LNCAP (cell line): ENCODE results near the gene DAPK3.

Experiments used
- TF ChIP-seq, protein P1 (sequence below): fragments of 450-650 bp; IDR thresholded peaks from 2 replicates; pipeline ENCODE4 v1.5.1; 2017; ENCODE audit warnings: mild to moderate bottlenecking

DAPK3 gene

DNA sequence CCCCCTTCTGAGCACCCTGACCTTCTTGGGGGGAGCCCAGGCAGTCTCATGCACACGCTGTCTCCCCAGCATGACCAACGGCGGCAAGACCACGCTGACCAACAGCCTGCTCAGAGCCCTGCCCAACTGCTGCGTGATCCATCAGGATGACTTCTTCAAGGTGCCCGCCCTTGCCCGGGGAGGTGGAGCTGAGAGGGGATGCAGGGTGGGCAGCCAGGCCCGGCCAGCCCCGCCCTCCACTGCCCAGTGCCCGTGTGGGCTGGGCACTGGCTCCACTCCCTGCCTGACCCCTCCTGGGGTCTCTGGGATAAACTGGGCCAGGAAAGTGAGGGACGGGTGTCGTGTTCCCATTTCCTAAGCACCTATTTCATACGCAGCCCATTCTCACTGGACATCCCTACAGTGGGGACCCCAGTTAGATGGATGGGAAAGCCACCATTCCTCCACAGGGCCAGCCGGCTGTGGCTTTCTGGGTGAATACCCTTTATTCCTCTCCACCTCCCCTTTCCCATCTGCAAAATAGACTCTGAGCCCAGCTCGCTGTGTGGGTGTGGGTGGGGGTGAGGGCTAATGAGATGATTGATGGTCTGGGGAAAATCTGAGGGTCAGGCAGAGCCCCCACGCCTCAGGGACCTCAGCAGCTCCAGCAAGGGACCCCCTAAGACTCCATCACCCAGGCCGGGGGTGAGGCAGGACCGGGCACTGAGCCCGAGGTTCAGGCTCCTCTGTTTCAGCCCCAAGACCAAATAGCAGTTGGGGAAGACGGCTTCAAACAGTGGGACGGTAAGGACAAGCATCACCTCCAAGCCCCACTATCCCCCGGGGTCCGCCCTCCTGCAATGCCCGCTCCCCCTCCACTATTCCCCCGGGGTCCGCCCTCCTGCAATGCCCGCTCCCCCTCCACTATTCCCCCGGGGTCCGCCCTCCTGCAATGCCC, 34.1 kb downstream of the DAPK3 start:
- TF ChIP-seq, protein P1, sequence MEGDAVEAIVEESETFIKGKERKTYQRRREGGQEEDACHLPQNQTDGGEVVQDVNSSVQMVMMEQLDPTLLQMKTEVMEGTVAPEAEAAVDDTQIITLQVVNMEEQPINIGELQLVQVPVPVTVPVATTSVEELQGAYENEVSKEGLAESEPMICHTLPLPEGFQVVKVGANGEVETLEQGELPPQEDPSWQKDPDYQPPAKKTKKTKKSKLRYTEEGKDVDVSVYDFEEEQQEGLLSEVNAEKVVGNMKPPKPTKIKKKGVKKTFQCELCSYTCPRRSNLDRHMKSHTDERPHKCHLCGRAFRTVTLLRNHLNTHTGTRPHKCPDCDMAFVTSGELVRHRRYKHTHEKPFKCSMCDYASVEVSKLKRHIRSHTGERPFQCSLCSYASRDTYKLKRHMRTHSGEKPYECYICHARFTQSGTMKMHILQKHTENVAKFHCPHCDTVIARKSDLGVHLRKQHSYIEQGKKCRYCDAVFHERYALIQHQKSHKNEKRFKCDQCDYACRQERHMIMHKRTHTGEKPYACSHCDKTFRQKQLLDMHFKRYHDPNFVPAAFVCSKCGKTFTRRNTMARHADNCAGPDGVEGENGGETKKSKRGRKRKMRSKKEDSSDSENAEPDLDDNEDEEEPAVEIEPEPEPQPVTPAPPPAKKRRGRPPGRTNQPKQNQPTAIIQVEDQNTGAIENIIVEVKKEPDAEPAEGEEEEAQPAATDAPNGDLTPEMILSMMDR, result no peak

DNA sequence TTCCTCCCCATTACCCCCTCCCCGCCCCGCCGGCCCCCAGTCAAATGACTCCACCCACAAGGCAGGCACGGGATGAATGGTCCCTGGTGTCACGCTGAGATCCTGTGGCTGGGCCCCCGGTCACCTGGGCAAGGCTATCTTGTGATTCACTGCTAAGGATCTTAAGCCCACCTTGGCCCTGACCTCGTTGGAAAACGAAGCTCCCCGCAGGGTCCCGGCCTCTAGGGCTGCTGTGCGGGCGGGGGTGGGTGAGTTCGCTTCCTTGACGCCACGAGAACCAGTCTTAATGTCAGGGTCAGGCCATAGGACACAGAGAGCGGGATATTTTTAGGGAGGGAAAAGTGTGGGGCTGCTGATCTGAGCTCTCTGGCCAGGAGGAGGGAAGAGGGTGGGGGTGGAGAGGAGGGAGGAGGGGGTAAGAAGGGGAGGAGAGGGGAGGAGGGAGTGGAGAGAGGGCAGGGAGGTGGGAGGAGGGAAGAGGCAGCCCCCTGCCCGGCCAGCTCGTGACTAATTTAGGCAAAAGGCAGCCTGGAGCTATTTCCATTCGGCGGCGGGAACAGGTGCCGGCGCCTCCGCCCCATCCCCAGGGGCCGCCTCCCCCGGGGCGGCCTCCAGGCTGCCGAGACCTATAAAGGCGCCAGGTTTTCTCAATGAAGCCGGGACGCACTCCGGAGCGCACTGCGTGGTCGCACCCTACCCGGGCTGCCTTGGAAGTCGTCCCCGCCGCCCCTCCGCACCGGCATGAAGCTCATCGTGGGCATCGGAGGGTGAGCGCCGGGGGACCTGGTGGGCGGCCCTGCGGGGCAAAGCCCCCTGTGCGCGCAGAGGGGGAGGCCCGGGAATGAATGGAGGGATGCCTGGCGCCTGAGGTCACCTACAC, 37.7 kb downstream of the DAPK3 start, which contains the start of gene NMRK2:
NMRK2 (plus strand) TSS at position 139 of the 880 bp plus-strand sequence; CDS start at position 742, 603 bp downstream.
- TF ChIP-seq, protein P1, result no peak

DNA sequence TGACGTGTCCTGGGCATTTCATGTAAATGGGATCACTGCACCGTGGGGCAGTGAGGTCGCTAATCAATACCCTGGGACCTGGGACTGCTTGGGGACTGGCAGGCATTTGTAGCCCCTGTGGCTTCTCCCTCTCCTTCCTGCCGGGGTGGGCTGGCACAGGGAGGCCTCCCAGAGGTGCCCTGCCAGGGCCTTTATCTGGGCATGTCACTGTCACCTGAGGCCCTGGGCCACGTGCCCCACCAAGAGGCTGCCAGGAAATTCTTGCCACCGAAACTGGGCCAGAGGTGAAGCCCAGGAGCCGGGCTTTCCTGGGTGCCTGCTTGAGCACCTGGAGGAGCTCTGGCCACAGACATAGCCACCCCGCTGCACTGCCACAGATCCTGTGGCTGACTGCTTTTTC, 39.9 kb downstream of the DAPK3 start:
- TF ChIP-seq, protein P1, result no peak

DNA sequence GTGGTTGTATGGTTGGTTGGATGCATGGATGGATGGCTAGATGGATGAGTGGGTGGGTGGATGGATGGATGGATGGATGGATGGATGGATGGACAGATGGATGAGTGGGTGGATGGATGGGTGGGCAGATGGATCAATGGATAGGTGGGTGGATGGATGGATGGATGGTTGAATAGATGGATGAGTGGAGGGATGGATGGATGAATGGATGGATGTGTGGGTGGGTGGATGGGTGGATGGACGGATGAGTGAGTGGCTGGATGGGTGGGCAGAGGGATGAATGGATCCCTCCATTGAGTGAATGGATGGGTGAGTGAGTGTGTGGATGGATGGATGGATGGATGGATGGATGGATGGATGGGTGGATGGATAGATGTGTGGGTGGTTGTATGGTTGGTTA, 47.0 kb downstream of the DAPK3 start:
- TF ChIP-seq, protein P1, result no peak

DNA sequence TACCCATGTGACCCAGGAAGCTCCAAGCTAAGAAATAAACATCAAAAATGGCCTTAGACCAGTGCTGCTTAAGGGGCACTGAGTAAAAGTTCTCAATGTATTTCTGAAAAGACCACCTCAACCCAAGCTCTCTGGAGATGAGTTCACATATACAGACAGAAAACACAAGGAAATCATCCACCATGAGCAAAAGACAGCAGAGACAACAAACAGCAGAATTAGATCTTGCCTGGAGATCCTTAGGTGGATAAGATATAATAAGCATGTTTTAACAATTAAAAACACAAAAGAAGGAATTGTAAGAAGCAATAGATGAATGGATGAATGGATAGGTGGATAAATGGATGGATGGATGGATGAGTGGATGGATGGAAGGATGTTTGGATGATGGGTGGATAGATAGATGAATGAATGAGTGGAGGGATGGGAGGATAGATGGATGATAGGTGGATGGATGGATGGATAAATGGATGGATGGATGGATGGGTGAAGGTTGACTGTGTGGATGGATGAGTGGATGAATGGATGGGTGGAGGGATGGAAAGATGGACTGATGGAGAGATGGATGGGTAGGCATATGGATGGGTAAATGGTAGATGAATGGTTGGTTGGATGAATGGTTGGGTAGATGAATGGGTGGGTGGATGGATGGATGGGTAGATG, 47.7 kb downstream of the DAPK3 start:
- TF ChIP-seq, protein P1, result no peak

DNA sequence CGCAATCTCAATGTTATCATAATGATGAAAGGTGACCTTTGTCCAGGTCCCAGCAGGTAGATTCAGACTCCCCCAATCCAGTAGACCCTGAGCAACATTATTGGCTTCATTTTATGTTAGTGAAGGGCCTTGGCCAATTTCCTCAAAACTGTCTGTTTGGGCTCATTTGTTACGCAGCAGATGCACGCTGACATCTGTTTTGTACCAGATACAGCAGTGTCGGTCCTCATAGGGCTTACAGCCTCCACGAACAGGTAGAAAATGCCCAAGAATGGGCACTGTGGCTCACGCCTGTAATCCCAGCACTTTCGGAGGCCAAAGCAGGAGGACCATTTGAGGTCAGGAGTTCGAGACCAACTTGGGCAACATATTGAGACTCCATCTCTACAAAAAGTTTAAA, 51.1 kb downstream of the DAPK3 start:
- TF ChIP-seq, protein P1, result no peak

DNA sequence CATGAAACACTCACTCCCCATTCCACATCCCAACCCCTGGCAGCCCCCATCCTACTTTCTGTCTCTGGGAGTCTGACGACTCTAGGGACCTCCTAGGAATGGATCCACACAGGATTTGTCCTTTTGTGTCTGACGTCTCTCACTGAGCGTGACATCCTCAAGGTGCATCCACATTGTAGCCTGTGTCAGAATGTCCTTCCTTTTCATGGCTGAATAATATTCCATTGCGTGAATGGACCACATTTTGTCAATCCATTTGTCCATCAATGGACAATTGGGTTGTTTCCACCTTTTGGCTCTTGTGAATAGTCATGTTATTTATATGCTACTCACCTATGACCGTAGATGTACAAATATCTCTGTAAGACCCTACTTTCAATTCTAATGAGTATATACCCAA, 54.9 kb downstream of the DAPK3 start:
- TF ChIP-seq, protein P1, result no peak
